Ovary (tissue), 3 donors: ENCODE data around the gene IFNA13.

Experiments used
- CTCF ChIP-seq, 3 donors: fragments of 450-650 bp in 2 of 3; fragments of 200-600 bp in 1 of 3; IDR thresholded peaks; one replicate each; pipeline versions ENCODE4 v1.5.1 to v1.8.0; 2016 to 2022; ENCODE audit warnings: antibody characterized with exemption in 3 of 3, mild to moderate bottlenecking in 1 of 3
- EP300 ChIP-seq: sonication (generic); formaldehyde crosslinking; IDR thresholded peaks from one replicate; pipeline ENCODE4 v1.6.1; 2017; ENCODE audit warnings: antibody characterized with exemption
- POLR2A ChIP-seq: fragments of 450-650 bp; IDR thresholded peaks from one replicate; pipeline ENCODE4 v1.6.1; 2017; ENCODE audit warnings: antibody characterized with exemption, mild to moderate bottlenecking, moderate library complexity
- donor health status: DM: no; HTN: no; CAD: no.

GRCh38 chr9:21395778-21396717 lies 28.2 kb upstream of the IFNA13 start:
- peak in 2 of 3 donors; percentile 57 to 58 for TF ChIP-seq CTCF (IDR thresholded peaks at IDR 0.05)
- TF ChIP-seq POLR2A, result no peak
- no peak for TF ChIP-seq EP300
